Hair follicle dermal papilla cell (primary cell): Measurements from ENCODE around the gene SEC23IP. TPM values are rescaled to one million over a fixed set of nuclear protein-coding genes. Genes with fewer than 3 reads are reported as not detected.

ENCODE experiments used
- small RNA-seq: library from RNA; depleted of rRNA; stranded (forward); fragments of <200 nt; gene quantifications from one replicate; pipeline ENCODE3, GENCODE V24; 2012
- total RNA-seq: library from RNA; depleted of rRNA; stranded (reverse); fragments of >200 nt; gene quantifications from 2 replicates; pipeline ENCODE4 v1.2.3, GENCODE V29; 2012

SEC23IP gene
- 37.5 and 41.2 TPM in 2 replicates for total RNA-seq

DNA sequence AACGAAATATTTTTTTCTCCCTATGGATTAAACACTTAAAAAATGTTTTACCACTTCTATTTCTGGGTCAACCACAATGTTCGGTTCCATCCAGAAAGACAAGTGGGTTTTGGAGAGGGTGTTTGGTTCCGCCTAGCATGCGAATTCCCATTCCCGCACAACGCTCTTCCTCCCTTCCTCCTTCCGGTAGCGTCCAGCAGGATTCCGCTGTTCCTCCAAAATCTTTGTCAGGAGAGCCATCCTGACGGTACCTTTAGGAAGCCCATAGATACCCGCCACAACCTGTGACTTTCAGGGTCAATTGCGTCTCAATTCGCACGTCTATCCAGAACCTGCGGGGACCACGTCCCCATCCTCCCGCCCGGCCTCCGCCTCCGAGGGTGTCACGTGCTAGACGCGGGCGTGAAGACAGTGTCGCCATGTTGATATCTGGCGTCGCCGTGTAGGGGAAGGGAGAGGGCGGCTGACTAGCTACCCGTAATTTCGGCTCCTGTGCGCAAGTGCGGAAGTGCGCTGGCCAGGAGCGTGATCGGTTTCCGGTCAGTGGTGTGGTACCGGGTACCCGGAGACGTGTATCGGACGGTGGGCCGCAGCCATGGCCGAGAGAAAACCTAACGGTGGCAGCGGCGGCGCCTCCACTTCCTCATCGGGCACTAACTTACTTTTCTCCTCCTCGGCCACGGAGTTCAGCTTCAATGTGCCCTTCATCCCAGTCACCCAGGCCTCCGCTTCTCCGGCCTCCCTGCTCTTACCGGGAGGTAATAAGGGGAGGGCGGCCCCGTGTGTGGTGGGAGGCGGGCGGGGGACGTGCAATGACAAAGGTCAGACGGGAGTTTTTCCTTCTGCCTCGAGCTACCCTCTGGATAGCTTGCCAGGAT, at the start of gene SEC23IP:
SEC23IP (plus strand) TSS at position 543 of the 878 bp plus-strand sequence; CDS start at position 596, 53 bp downstream.

DNA sequence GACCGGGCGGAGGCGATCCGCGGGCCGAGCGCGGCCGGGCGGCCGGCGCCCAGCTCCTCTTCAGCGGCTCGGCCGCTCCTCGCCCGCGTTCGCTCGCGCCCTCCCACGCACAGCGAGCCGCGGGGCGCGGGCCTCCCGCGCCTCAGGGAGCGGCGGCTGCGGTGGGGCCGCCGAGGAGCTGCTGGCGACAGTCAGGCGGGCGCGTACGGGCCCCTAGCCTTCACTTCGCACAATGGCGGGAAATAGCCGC, 20.0 kb upstream of the SEC23IP start, which contains the start of gene MCMBP:
MCMBP (minus strand) TSS at position 234 of the 250 bp plus-strand sequence. CDS start 259 bp downstream, outside the sequence.

Small RNAs within 50 kb of the gene (small RNA-seq; reads per million reads assigned to genes)
- gene MIR4682, result 2.6 reads per million, percentile 56 among the genes with 10 or more reads in this experiment

Other genes with a start within 250 kb of the SEC23IP start
- 20.8 and 30.0 TPM in 2 replicates for gene BAG3, start 241.3 kb upstream of the SEC23IP start, total RNA-seq
- gene INPP5F, start 166.7 kb upstream of the SEC23IP start, total RNA-seq, result 22.6 and 24.9 TPM in 2 replicates
- 44.6 and 52.6 TPM in 2 replicates for gene MCMBP, start 19.9 kb upstream of the SEC23IP start, total RNA-seq